GM23338 (cell line): ENCODE data around the gene CWC27. TPM values are rescaled to one million over a fixed set of nuclear protein-coding genes. Genes with fewer than 3 reads are reported as not detected.

Source experiments
- ATAC-seq: fragments of 200-7000 bp; cut with Tn5 transposase; 3 replicates; pipeline ENCODE4 v1.9.1; 2020
- DNase-seq: peaks from one replicate; pipeline ENCODE4 v3.0.0-alpha.2; 2015; ENCODE audit warnings: low spot score
- H2AFZ ChIP-seq: fragments of 200-600 bp; sonication (generic); 2 replicates; pipeline ENCODE4 v1.8.0; 2016; ENCODE audit warnings: antibody characterized with exemption, mild to moderate bottlenecking, moderate library complexity
- H3F3A ChIP-seq: fragments of 200-600 bp; sonication (generic); replicated peaks from 2 replicates; pipeline ENCODE4 v1.8.0; 2017; ENCODE audit warnings: antibody characterized with exemption, mixed run types, low read depth
- H3K27ac ChIP-seq: fragments of 200-600 bp; sonication (generic); 2 replicates; pipeline ENCODE4 v1.6.1; 2016; ENCODE audit warnings: low read depth
- H3K27me3 ChIP-seq: fragments of 200-600 bp; sonication (generic); 2 replicates; pipeline ENCODE4 v1.8.0; 2016; ENCODE audit warnings: mild to moderate bottlenecking, mixed run types, moderate library complexity; ENCODE audit not compliant: insufficient read depth
- H3K36me3 ChIP-seq: fragments of 200-600 bp; sonication (generic); 2 replicates; pipeline ENCODE4 v1.8.0; 2016; ENCODE audit warnings: mild to moderate bottlenecking; ENCODE audit not compliant: insufficient read depth
- H3K4me1 ChIP-seq: fragments of 200-600 bp; sonication (generic); 2 replicates; pipeline ENCODE4 v1.8.0; 2016; ENCODE audit warnings: mild to moderate bottlenecking, moderate library complexity; ENCODE audit not compliant: insufficient read depth
- H3K4me2 ChIP-seq: fragments of 200-600 bp; sonication (generic); 2 replicates; pipeline ENCODE4 v1.7.1; 2017; ENCODE audit warnings: mixed run types
- H3K4me3 ChIP-seq: fragments of 200-600 bp; sonication (generic); 2 replicates; pipeline ENCODE4 v1.6.1; 2016; ENCODE audit warnings: mixed run types
- H3K79me2 ChIP-seq: fragments of 200-600 bp; sonication (generic); replicated peaks from 2 replicates; pipeline ENCODE4 v1.8.0; 2017; ENCODE audit warnings: mild to moderate bottlenecking; ENCODE audit not compliant: insufficient read depth
- H3K9me2 ChIP-seq: fragments of 200-600 bp; sonication (generic); 2 replicates; pipeline ENCODE4 v1.8.0; 2017; ENCODE audit not compliant: insufficient read depth
- H4K20me1 ChIP-seq: fragments of 200-600 bp; sonication (generic); replicated peaks from 2 replicates; pipeline ENCODE4 v1.8.0; 2017; ENCODE audit warnings: mild to moderate bottlenecking; ENCODE audit not compliant: insufficient read depth
- H3K27ac Mint-ChIP-seq: 2 replicates; pipeline ENCODE4 v1.8.0; 2020; ENCODE audit warnings: inconsistent platforms, mild to moderate bottlenecking, moderate library complexity, mixed read lengths
- H3K27me3 Mint-ChIP-seq: 3 replicates; pipeline ENCODE4 v1.8.0; 2022; ENCODE audit warnings: low read depth, mild to moderate bottlenecking, moderate library complexity, mixed read lengths, inconsistent platforms; ENCODE audit not compliant: insufficient read depth, poor library complexity
- H3K36me3 Mint-ChIP-seq: 3 replicates; pipeline ENCODE4 v1.8.0; 2021; ENCODE audit warnings: low read depth, mild to moderate bottlenecking, inconsistent platforms, moderate library complexity, mixed read lengths
- H3K4me1 Mint-ChIP-seq: 3 replicates; pipeline ENCODE4 v1.8.0; 2020; ENCODE audit warnings: mild to moderate bottlenecking, inconsistent platforms, mixed read lengths
- H3K4me3 Mint-ChIP-seq: 3 replicates; pipeline ENCODE4 v1.8.0; 2021; ENCODE audit warnings: moderate library complexity, mild to moderate bottlenecking, inconsistent platforms, mixed read lengths
- H3K9me3 Mint-ChIP-seq: 3 replicates; pipeline ENCODE4 v1.8.0; 2020; ENCODE audit warnings: moderate library complexity, mild to moderate bottlenecking, inconsistent platforms, mixed read lengths
- CREB1 ChIP-seq: fragments of 250-450 bp; sonication (Bioruptor Pico); IDR thresholded peaks from 2 replicates; pipeline ENCODE4 v1.5.0; 2020; ENCODE audit warnings: low read depth, mild to moderate bottlenecking, moderate library complexity
- EZH2 ChIP-seq: fragments of 200-600 bp; sonication (generic); IDR thresholded peaks from one replicate; pipeline ENCODE4 v1.8.0; 2017; ENCODE audit warnings: antibody characterized with exemption, mild to moderate bottlenecking, low read depth; ENCODE audit not compliant: unreplicated experiment
- EZH2phosphoT487 ChIP-seq: fragments of 200-600 bp; sonication (generic); IDR thresholded peaks from one replicate; pipeline ENCODE4 v1.8.1; 2018; ENCODE audit warnings: antibody characterized with exemption; ENCODE audit not compliant: unreplicated experiment
- JUNB ChIP-seq: IDR thresholded peaks from one replicate; pipeline ENCODE4 v1.6.1; 2016; ENCODE audit warnings: antibody characterized with exemption; ENCODE audit not compliant: unreplicated experiment
- NANOG ChIP-seq: IDR thresholded peaks from 2 replicates; pipeline ENCODE4 v1.6.1; 2016; ENCODE audit warnings: antibody characterized with exemption, borderline replicate concordance
- POLR2AphosphoS5 ChIP-seq: IDR thresholded peaks from 2 replicates; pipeline ENCODE4 v1.6.1; 2016; ENCODE audit warnings: antibody characterized with exemption, low read depth
- STAT1 ChIP-seq: IDR thresholded peaks from one replicate; pipeline ENCODE4 v1.6.1; 2016; ENCODE audit warnings: antibody characterized with exemption; ENCODE audit not compliant: unreplicated experiment
- ZNF114 ChIP-seq: fragments of 250-450 bp; sonication (Bioruptor Pico); IDR thresholded peaks from 2 replicates; pipeline ENCODE4 v1.5.0; 2020; ENCODE audit warnings: mild to moderate bottlenecking, moderate library complexity
- ZNF331 ChIP-seq: fragments of 250-450 bp; sonication (Bioruptor Pico); IDR thresholded peaks from 2 replicates; pipeline ENCODE4 v1.5.0; 2020; ENCODE audit warnings: low read depth, mild to moderate bottlenecking, moderate library complexity
- polyA plus RNA-seq: library from polyadenylated mRNA; unstranded; fragments of >200 nt; fragmentation: Nextera tagmentation; extraction: Ambion mirVana; gene quantifications from 2 replicates; pipeline ENCODE4 v1.2.1, GENCODE V29; 2016
- total RNA-seq: library from RNA; depleted of rRNA; stranded (reverse); fragments of >200 nt; shearing (Covaris generic); gene quantifications from 2 replicates; pipeline ENCODE4 v1.2.3, GENCODE V29; 2014
- TF ChIP-seq, protein P1 (sequence below): IDR thresholded peaks from one replicate; pipeline ENCODE4 v1.6.1; 2018; ENCODE audit warnings: antibody characterized with exemption; ENCODE audit not compliant: unreplicated experiment
- TF ChIP-seq, protein P2 (sequence below), 2 experiments: fragments of 200-600 bp in 1 of 2; sonication (generic) in 1 of 2; conservative IDR thresholded peaks; 2 replicates each; pipeline versions ENCODE4 v1.5.1 to v1.6.1; 2016 to 2017; ENCODE audit warnings: antibody characterized with exemption in 2 of 2, low read depth in 2 of 2, mild to moderate bottlenecking in 2 of 2, moderate library complexity in 1 of 2

The CWC27 gene
- total and polyA plus RNA-seq, 2 experiments from 2014 or later, result 27.7 to 115 TPM

DNA sequence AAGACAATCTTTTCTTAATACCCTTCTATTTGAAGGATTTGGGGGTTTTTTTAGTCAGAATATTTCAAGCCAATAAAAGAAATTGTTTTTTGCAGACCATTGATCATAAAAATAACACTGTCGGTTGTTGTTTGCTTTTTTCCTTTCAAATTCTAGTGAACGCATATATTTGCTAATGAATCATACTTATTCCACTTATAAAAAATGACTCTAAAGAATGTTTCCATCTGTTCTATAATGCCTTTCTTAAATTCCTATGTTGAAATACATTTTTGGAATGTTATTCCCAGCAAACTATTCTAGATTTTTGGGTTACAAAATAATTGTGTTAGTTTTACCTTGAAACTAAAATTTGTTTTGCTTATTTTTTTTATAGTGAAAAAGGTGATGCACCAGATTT lies 32.2 kb downstream of the CWC27 start (continued):
- TF ChIP-seq, protein P1, sequence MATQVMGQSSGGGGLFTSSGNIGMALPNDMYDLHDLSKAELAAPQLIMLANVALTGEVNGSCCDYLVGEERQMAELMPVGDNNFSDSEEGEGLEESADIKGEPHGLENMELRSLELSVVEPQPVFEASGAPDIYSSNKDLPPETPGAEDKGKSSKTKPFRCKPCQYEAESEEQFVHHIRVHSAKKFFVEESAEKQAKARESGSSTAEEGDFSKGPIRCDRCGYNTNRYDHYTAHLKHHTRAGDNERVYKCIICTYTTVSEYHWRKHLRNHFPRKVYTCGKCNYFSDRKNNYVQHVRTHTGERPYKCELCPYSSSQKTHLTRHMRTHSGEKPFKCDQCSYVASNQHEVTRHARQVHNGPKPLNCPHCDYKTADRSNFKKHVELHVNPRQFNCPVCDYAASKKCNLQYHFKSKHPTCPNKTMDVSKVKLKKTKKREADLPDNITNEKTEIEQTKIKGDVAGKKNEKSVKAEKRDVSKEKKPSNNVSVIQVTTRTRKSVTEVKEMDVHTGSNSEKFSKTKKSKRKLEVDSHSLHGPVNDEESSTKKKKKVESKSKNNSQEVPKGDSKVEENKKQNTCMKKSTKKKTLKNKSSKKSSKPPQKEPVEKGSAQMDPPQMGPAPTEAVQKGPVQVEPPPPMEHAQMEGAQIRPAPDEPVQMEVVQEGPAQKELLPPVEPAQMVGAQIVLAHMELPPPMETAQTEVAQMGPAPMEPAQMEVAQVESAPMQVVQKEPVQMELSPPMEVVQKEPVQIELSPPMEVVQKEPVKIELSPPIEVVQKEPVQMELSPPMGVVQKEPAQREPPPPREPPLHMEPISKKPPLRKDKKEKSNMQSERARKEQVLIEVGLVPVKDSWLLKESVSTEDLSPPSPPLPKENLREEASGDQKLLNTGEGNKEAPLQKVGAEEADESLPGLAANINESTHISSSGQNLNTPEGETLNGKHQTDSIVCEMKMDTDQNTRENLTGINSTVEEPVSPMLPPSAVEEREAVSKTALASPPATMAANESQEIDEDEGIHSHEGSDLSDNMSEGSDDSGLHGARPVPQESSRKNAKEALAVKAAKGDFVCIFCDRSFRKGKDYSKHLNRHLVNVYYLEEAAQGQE, result no peak

DNA sequence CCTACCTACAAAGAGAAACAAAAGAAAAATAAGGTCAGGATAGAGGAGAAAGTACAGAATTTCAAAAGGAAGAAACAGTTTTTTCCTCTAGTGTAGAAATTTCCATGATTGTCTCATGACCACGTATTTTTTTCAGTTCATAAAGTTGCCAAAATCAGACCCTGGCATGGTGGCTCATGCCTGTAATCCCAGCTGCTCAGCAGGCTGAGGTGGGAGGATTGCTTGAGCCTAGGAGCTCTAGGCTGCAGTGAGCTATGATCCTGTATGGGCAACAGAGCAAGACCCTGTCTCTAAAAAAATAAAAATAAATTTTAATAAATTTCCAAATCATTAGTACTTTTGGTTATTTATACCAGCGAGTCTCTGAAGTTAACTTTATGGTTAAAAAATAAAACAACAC lies 37.8 kb downstream of the CWC27 start:
- no peaks in the 10 kb centered on the region for H3K9me3 Mint-ChIP-seq
- Histone ChIP-seq H3F3A (no peaks in the 10 kb centered on the region), H3K4me1 (no peaks in the 10 kb centered on the region), H3K9me2 (no peaks in the 10 kb centered on the region), H3K4me3 (no peak overlapping the region), H3K4me2 (no peak overlapping the region), H3K79me2 (no peaks in the 10 kb centered on the region), H3K27ac (no peak overlapping the region), H2AFZ (no peak overlapping the region), H3K27me3 (no peaks in the 10 kb centered on the region), H3K36me3 (peaks cover 2% of the 10 kb centered on the region; the same call in 1 of the 2 replicates), H4K20me1 (no peaks in the 10 kb centered on the region)
- peaks cover 2% of the 10 kb centered on the region for H3K27me3 Mint-ChIP-seq
- no peaks in the 10 kb centered on the region; the same call in 2 of the 3 replicates for H3K4me1 Mint-ChIP-seq
- TF ChIP-seq STAT1 (no peak), EZH2phosphoT487 (no peak), CREB1 (CRISPR knock-in tag) (no peak), POLR2AphosphoS5 (no peak), ZNF331 (CRISPR knock-in tag) (no peak), NANOG (no peak), EZH2 (no peak)
- TF ChIP-seq, protein P2, sequence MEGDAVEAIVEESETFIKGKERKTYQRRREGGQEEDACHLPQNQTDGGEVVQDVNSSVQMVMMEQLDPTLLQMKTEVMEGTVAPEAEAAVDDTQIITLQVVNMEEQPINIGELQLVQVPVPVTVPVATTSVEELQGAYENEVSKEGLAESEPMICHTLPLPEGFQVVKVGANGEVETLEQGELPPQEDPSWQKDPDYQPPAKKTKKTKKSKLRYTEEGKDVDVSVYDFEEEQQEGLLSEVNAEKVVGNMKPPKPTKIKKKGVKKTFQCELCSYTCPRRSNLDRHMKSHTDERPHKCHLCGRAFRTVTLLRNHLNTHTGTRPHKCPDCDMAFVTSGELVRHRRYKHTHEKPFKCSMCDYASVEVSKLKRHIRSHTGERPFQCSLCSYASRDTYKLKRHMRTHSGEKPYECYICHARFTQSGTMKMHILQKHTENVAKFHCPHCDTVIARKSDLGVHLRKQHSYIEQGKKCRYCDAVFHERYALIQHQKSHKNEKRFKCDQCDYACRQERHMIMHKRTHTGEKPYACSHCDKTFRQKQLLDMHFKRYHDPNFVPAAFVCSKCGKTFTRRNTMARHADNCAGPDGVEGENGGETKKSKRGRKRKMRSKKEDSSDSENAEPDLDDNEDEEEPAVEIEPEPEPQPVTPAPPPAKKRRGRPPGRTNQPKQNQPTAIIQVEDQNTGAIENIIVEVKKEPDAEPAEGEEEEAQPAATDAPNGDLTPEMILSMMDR (conservative IDR thresholded peaks at IDR 0.05; ENCODE audit: low read depth in 2 of 2), result no peak
- H3K27ac Mint-ChIP-seq, result no peak overlapping the region
- no peaks in the 10 kb centered on the region for H3K36me3 Mint-ChIP-seq
- DNase-seq (no peak), ATAC-seq (no peak)
- no peak overlapping the region for H3K4me3 Mint-ChIP-seq

DNA sequence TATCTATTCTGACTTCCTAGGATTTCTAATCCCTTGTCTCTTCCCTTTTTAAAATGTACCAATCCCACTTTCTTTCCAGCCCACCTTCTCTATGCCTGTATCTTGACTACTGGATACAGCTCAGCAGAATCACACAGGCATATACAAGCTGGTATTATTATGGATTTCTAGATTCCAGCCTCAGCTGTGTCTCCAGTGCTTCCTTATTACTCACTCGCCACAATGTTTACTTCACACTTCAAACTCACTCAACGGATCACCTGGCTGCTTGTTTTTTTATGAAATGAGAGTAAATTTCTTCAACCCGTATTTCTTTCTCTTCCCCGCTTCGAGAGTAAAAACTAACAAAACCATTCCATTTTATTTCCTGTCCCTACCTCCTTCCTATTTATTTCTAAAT lies 38.8 kb downstream of the CWC27 start:
- ATAC-seq (no peak), DNase-seq (no peak)
- H3K4me1 Mint-ChIP-seq, result no peaks in the 10 kb centered on the region; the same call in 2 of the 3 replicates
- no peaks in the 10 kb centered on the region for H3K79me2 ChIP-seq
- no peak overlapping the region for H2AFZ ChIP-seq
- H4K20me1 ChIP-seq, result no peaks in the 10 kb centered on the region
- no peaks in the 10 kb centered on the region for H3K9me3 Mint-ChIP-seq
- H3K27ac Mint-ChIP-seq, result peak overlapping the region; percentile 45
- H3K4me3 ChIP-seq, result no peak overlapping the region
- H3K27me3 ChIP-seq, result no peaks in the 10 kb centered on the region
- no peak overlapping the region for H3K4me3 Mint-ChIP-seq
- no peaks in the 10 kb centered on the region for H3K4me1 ChIP-seq
- H3K9me2 ChIP-seq, result no peaks in the 10 kb centered on the region
- H3K27me3 Mint-ChIP-seq, result peaks cover 2% of the 10 kb centered on the region
- no peaks in the 10 kb centered on the region; the same call in 1 of the 2 replicates for H3K36me3 ChIP-seq
- 0 out of 2 replicates have a peak overlapping the region, but pooled peaks have one; percentile 4 for H3K27ac ChIP-seq
- H3K36me3 Mint-ChIP-seq, result no peaks in the 10 kb centered on the region
- no peak overlapping the region for H3K4me2 ChIP-seq
- no peaks in the 10 kb centered on the region for H3F3A ChIP-seq
- TF ChIP-seq JUNB (no peak), NANOG (no peak), ZNF331 (CRISPR knock-in tag) (no peak), ZNF114 (CRISPR knock-in tag) (no peak), CREB1 (CRISPR knock-in tag) (no peak), STAT1 (no peak), EZH2 (no peak), EZH2phosphoT487 (no peak)
- TF ChIP-seq, protein P1, result no peak
- TF ChIP-seq, protein P2 (conservative IDR thresholded peaks at IDR 0.05; ENCODE audit: low read depth in 2 of 2), result no peak
